GM23248 (cell line): Measurements from ENCODE around the gene FHAD1.

Experiments
- EZH2 ChIP-seq: fragments of 200-600 bp; sonication (generic); IDR thresholded peaks from 2 replicates; pipeline ENCODE4 v1.6.1; 2018; ENCODE audit warnings: antibody characterized with exemption, mild to moderate bottlenecking; ENCODE audit not compliant: insufficient read depth, poor library complexity, severe bottlenecking
- EZH2phosphoT487 ChIP-seq: fragments of 200-600 bp; sonication (generic); IDR thresholded peaks from 2 replicates; pipeline ENCODE4 v1.6.1; 2018; ENCODE audit warnings: antibody characterized with exemption, moderate library complexity, mild to moderate bottlenecking, low read depth; ENCODE audit not compliant: insufficient read depth

- TF ChIP-seq EZH2 = no peak
- no peak for TF ChIP-seq EZH2phosphoT487
Measured at GRCh38 chr1:15248216-15248615, 1.2 kb downstream of the FHAD1 start.
